ENCODE data around the gene USP9X.
"Not testable (repeated sequence)": the region's sequence is repeated elsewhere in the genome, so short reads cannot be mapped to it uniquely, and the experiment has no call there.

Gene USP9X

GRCh38 chrX:41055740-41056139, 29.5 kb upstream of the USP9X start:
- no peak overlapping the region for H3K4me3 ChIP-seq (replicated peaks; ENCODE audit: insufficient read depth, low read length)
- no peak for DNase-seq (ENCODE audit: low read depth in 1 of 2, low spot score in 1 of 2)
- no peaks in the 10 kb centered on the region for H3K27me3 ChIP-seq (ENCODE audit: insufficient read depth, poor library complexity, severe bottlenecking)
- TF ChIP-seq REST (IDR thresholded peaks at IDR 0.05; ENCODE audit: insufficient replicate concordance, low read depth) (no peak), POLR2AphosphoS5 (IDR thresholded peaks at IDR 0.05; ENCODE audit: low read depth) (no peak), SPI1 (IDR thresholded peaks at IDR 0.05; ENCODE audit: borderline replicate concordance, low read depth) (no peak), GABPA (IDR thresholded peaks at IDR 0.05; ENCODE audit: low read depth) (no peak), CTCF (IDR thresholded peaks at IDR 0.05; ENCODE audit: insufficient read depth, low read length) (no peak)
- no peak overlapping the region for H3K27ac ChIP-seq (replicated peaks)

- not testable (repeated sequence) for DNase-seq (ENCODE audit: low read depth in 1 of 2, low spot score in 1 of 2); H3K27ac ChIP-seq (replicated peaks); H3K4me3 ChIP-seq (replicated peaks; ENCODE audit: insufficient read depth, low read length); H3K27me3 ChIP-seq (ENCODE audit: insufficient read depth, poor library complexity, severe bottlenecking)
These were observed 22.0 kb upstream of the USP9X start for GRCh38 chrX:41063276-41063675.

GRCh38 chrX:41064018-41064417, 21.2 kb upstream of the USP9X start:
- Histone ChIP-seq H3K27me3 (ENCODE audit: insufficient read depth, poor library complexity, severe bottlenecking) (no peaks in the 10 kb centered on the region), H3K4me3 (replicated peaks; ENCODE audit: insufficient read depth, low read length) (no peak overlapping the region), H3K27ac (replicated peaks) (no peak overlapping the region)
- TF ChIP-seq SPI1 (IDR thresholded peaks at IDR 0.05; ENCODE audit: borderline replicate concordance, low read depth) (no peak), CTCF (IDR thresholded peaks at IDR 0.05; ENCODE audit: insufficient read depth, low read length) (no peak), POLR2AphosphoS5 (IDR thresholded peaks at IDR 0.05; ENCODE audit: low read depth) (no peak), GABPA (IDR thresholded peaks at IDR 0.05; ENCODE audit: low read depth) (no peak), REST (IDR thresholded peaks at IDR 0.05; ENCODE audit: insufficient replicate concordance, low read depth) (no peak)
- no peak for DNase-seq (ENCODE audit: low read depth in 1 of 2, low spot score in 1 of 2)

GRCh38 chrX:41066391-41066790, 18.9 kb upstream of the USP9X start:
- H3K27me3 ChIP-seq (ENCODE audit: insufficient read depth, poor library complexity, severe bottlenecking), result no peaks in the 10 kb centered on the region
- no peak overlapping the region for H3K27ac ChIP-seq (replicated peaks)
- TF ChIP-seq CTCF (IDR thresholded peaks at IDR 0.05; ENCODE audit: insufficient read depth, low read length), result no peak
- TF ChIP-seq REST (IDR thresholded peaks at IDR 0.05; ENCODE audit: insufficient replicate concordance, low read depth), result no peak
- H3K4me3 ChIP-seq (replicated peaks; ENCODE audit: insufficient read depth, low read length), result no peak overlapping the region
- DNase-seq (ENCODE audit: low read depth in 1 of 2, low spot score in 1 of 2), result no peak

All from HL-60 (cell line).